HCT116 (cell line): ENCODE data around the gene CLPSL1. TPM values are rescaled to one million over a fixed set of nuclear protein-coding genes. Genes with fewer than 3 reads are reported as not detected.

Source experiments
- ATAC-seq: fragments of 200-7000 bp; cut with Tn5 transposase; 2 replicates; pipeline ENCODE4 v1.9.1; 2020; ENCODE audit warnings: mild to moderate bottlenecking, moderate library complexity
- BruUV-seq: library from RNA; stranded (reverse); fragments of 400-500 nt; replicated peaks from 2 replicates; lab custom pipeline; 2021; lab: Mats Ljungman, UMichigan
- CTCF ChIA-PET: fragments of 300-600 bp; sonication (Branson Sonifier 250); formaldehyde crosslinking; loops from one replicate; lab custom pipeline; 2021; ENCODE audit warnings: antibody characterized with exemption; lab: Charles Lee
- POLR2A ChIA-PET: fragments of 300-600, 350-600 bp; sonication (Branson Sonifier 250); formaldehyde crosslinking; loops from one replicate; lab custom pipeline; 2021; ENCODE audit warnings: antibody characterized with exemption; lab: Charles Lee
- RAD21 ChIA-PET, 2 experiments: fragments of 300-600 bp; sonication (Branson Sonifier 250); formaldehyde crosslinking; loops; one replicate each; lab custom pipeline; 2023; ENCODE audit warnings: low total read pairs in 2 of 2; ENCODE audit not compliant: uncharacterized antibody in 2 of 2, unreplicated experiment in 2 of 2, low non-redundant PET in 1 of 2; lab: Charles Lee
- DNase-seq: peaks from one replicate; pipeline ENCODE4 v3.0.0-alpha.2; 2010; ENCODE audit warnings: low read depth, low spot score
- H2AFZ ChIP-seq: fragments of 200-600 bp; shearing (Covaris generic), sonication (generic); 2 replicates; pipeline ENCODE4 v1.6.1; 2017; ENCODE audit warnings: low read depth, mixed run types, mixed read lengths, antibody characterized with exemption, low read length; ENCODE audit not compliant: poor library complexity, severe bottlenecking
- H3K27ac ChIP-seq: 2 replicates; pipeline ENCODE4 v1.5.1; 2012; ENCODE audit warnings: low read depth, low read length
- H3K27me3 ChIP-seq: fragments of 200-600 bp; sonication (generic); 2 replicates; pipeline ENCODE4 v1.6.1; 2016; ENCODE audit warnings: mixed run types, low read length, mixed read lengths; ENCODE audit not compliant: insufficient read depth
- H3K36me3 ChIP-seq, 2 experiments: fragments of 200-500 bp in 1 of 2; fragments of 200-600 bp in 1 of 2; sonication (Bioruptor generic) in 1 of 2; sonication (generic) in 1 of 2; 2 replicates each; pipeline versions ENCODE4 v1.5.1 to v1.6.1; 2014 to 2016; ENCODE audit warnings: low read length in 2 of 2, inconsistent platforms in 1 of 2, mixed read lengths in 1 of 2, mixed run types in 1 of 2; ENCODE audit not compliant: insufficient read depth in 2 of 2, control insufficient read depth in 1 of 2
- H3K4me1 ChIP-seq, 2 experiments: fragments of 200-600 bp in 1 of 2; sonication (generic) in 1 of 2; 2 replicates each; pipeline versions ENCODE4 v1.5.1 to v1.6.1; 2012 to 2017; ENCODE audit warnings: low read length in 2 of 2, inconsistent platforms in 1 of 2, mild to moderate bottlenecking in 1 of 2, mixed read lengths in 1 of 2, mixed run types in 1 of 2, moderate library complexity in 1 of 2; ENCODE audit not compliant: insufficient read depth in 2 of 2, control insufficient read depth in 1 of 2
- H3K4me2 ChIP-seq: fragments of 200-600 bp; sonication (generic); 2 replicates; pipeline ENCODE4 v1.6.1; 2017; ENCODE audit warnings: mixed run types, low read length, mixed read lengths
- H3K4me3 ChIP-seq, 2 experiments: fragments of 200-600 bp in 1 of 2; sonication (generic) in 1 of 2; replicated peaks in 1 of 2; 2 replicates each; pipeline ENCODE4 v1.5.1; 2011 to 2016; ENCODE audit warnings: low read length in 2 of 2, control low read depth in 1 of 2, low read depth in 1 of 2, mild to moderate bottlenecking in 1 of 2, mixed read lengths in 1 of 2, mixed run types in 1 of 2
- H3K79me2 ChIP-seq: fragments of 200-600 bp; sonication (generic); 2 replicates; pipeline ENCODE4 v1.6.1; 2017; ENCODE audit warnings: mild to moderate bottlenecking, mixed run types, low read length, moderate library complexity, mixed read lengths; ENCODE audit not compliant: insufficient read depth
- H3K9ac ChIP-seq: fragments of 200-600 bp; sonication (generic); 2 replicates; pipeline ENCODE4 v1.6.1; 2016; ENCODE audit warnings: low read length, mixed read lengths
- H3K9me2 ChIP-seq: fragments of 200-600 bp; sonication (generic), shearing (Covaris generic); 2 replicates; pipeline ENCODE4 v1.6.1; 2017; ENCODE audit warnings: mixed run types, mild to moderate bottlenecking, moderate library complexity; ENCODE audit not compliant: insufficient read depth
- H3K9me3 ChIP-seq, 2 experiments: fragments of 200-500 bp in 1 of 2; fragments of 200-600 bp in 1 of 2; sonication (Bioruptor generic) in 1 of 2; sonication (generic) in 1 of 2; 2 replicates each; pipeline ENCODE4 v1.6.1; 2014 to 2017; ENCODE audit warnings: low read length in 2 of 2, mixed read lengths in 2 of 2, inconsistent platforms in 1 of 2, low read depth in 1 of 2, mild to moderate bottlenecking in 1 of 2, mixed run types in 1 of 2, moderate library complexity in 1 of 2; ENCODE audit not compliant: control insufficient read depth in 1 of 2, insufficient read depth in 1 of 2
- H4K20me1 ChIP-seq: fragments of 200-600 bp; sonication (generic), shearing (Covaris generic); 2 replicates; pipeline ENCODE4 v1.6.1; 2017; ENCODE audit warnings: mixed run types, mild to moderate bottlenecking, moderate library complexity; ENCODE audit not compliant: insufficient read depth
- EZH2phosphoT487 ChIP-seq: fragments of 200-600 bp; IDR thresholded peaks from 2 replicates; pipeline ENCODE4 v1.6.1; 2018; ENCODE audit warnings: antibody characterized with exemption, borderline replicate concordance
- RAD21 ChIP-seq: IDR thresholded peaks from 2 replicates; pipeline ENCODE4 v1.6.1; 2012; ENCODE audit warnings: low read depth, mild to moderate bottlenecking
- intact Hi-C: fragments of 100-400 bp; cut with micrococcal nuclease; formaldehyde crosslinking; loops from 2 replicates; pipeline ENCODE4 v1.10.0; 2022
- total RNA-seq: library from RNA; stranded (reverse); gene quantifications from one replicate; pipeline ENCODE4 v1.2.1, GENCODE V29; 2021; ENCODE audit not compliant: unreplicated experiment
- TF ChIP-seq, protein P1 (sequence below), 3 experiments: fragments of 200-600 bp in 1 of 3; sonication (generic) in 1 of 3; IDR thresholded peaks in 2 of 3; conservative IDR thresholded peaks in 1 of 3; 2 replicates each; pipeline ENCODE4 v1.5.1; 2012 to 2017; ENCODE audit warnings: low read depth in 2 of 3, low read length in 2 of 3, antibody characterized with exemption in 1 of 3, borderline replicate concordance in 1 of 3, control low read depth in 1 of 3, mild to moderate bottlenecking in 1 of 3, mixed read lengths in 1 of 3, mixed run types in 1 of 3, moderate library complexity in 1 of 3; ENCODE audit not compliant: insufficient read depth in 1 of 3

The CLPSL1 gene
- total RNA-seq, 1 experiment from 2014 or later = not detected

DNA sequence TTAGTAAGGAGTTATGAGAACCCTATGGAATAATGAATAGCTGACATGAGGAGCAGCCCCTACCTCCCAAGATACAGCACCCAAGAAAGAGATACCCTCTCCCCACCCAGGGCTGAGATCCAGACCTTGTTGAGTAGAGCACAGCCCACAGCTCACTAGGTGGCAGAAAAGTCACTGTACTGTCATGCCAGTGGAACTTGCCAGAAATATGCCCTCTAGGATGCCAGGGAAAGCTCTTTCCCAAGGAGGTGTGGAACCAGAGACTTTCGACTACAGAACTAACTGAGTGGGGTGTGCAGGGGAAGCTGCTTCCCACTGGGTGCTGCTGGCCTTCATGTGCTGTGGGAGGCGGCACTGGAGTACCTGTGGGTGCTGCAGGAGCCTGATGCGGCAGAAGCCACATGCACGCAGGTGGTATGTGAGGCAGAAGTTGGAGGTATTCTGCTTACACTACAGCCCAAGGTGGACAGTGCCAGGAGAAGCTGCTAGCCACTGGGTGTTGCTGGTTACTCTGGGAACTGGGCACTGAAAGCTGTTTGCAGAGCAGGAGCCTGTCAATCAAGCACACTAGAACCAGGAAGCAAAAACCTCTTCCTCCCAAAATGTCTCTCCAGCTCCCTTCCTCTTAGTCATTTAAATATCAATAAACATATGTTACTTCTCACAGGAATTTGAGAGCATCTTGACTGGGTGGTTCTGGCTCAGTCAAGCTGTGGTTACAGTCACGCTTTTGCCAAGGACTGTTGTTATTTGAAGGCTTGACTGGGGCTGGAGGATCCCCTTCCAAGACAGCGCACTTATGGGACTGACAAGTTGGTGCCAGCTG, 26.2 kb upstream of the CLPSL1 start:
- Histone ChIP-seq H3K9me3 (no peaks in the 10 kb centered on the region), H3K4me2 (no peak overlapping the region), H3K27ac (no peak overlapping the region), H3K79me2 (no peaks in the 10 kb centered on the region), H4K20me1 (no peaks in the 10 kb centered on the region), H3K9me2 (no peaks in the 10 kb centered on the region), H3K9ac (no peak overlapping the region), H3K27me3 (no peaks in the 10 kb centered on the region), H2AFZ (peak overlapping the region; percentile 68), H3K36me3 (no peaks in the 10 kb centered on the region), H3K4me1 (peaks cover 0 to 13% of the 10 kb centered on the region in 2 experiments; a peak in 1 of 4 replicates), H3K4me3 (no peak overlapping the region)
- intact Hi-C loops = loop anchor here (5.0 kb wide), 2 partner anchors 172 to 232 kb away; no protein-coding TSS in a partner anchor
- BruUV-seq = no TSS peak
- DNase-seq = no peak
- POLR2A ChIA-PET = no interaction called here
- TF ChIP-seq EZH2phosphoT487 = no peak
- peak; percentile 48; the same call in 1 of the 2 replicates for TF ChIP-seq RAD21
- TF ChIP-seq, protein P1, sequence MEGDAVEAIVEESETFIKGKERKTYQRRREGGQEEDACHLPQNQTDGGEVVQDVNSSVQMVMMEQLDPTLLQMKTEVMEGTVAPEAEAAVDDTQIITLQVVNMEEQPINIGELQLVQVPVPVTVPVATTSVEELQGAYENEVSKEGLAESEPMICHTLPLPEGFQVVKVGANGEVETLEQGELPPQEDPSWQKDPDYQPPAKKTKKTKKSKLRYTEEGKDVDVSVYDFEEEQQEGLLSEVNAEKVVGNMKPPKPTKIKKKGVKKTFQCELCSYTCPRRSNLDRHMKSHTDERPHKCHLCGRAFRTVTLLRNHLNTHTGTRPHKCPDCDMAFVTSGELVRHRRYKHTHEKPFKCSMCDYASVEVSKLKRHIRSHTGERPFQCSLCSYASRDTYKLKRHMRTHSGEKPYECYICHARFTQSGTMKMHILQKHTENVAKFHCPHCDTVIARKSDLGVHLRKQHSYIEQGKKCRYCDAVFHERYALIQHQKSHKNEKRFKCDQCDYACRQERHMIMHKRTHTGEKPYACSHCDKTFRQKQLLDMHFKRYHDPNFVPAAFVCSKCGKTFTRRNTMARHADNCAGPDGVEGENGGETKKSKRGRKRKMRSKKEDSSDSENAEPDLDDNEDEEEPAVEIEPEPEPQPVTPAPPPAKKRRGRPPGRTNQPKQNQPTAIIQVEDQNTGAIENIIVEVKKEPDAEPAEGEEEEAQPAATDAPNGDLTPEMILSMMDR (IDR thresholded peaks at IDR 0.05 in 2 of 3, conservative IDR thresholded peaks at IDR 0.05 in 1 of 3; ENCODE audit: borderline replicate concordance in 1 of 3, insufficient read depth in 1 of 3, low read depth in 2 of 3, low read length in 2 of 3) = 0 out of 6 replicates have a peak, but pooled peaks of 2 of the 3 experiments have one; percentile 5 to 18
- ATAC-seq = peak; percentile 40
- CTCF ChIA-PET = interaction anchor here (0.8 to 1.4 kb wide), 3 partner anchors 18 to 200 kb away, joined by 3 to 8 read pairs (median 4); partner anchors contain the start of gene ARMC12
- RAD21 ChIA-PET = interaction anchor here in 1 of 2 experiments (0.6 kb wide), 1 partner anchor 201 kb away, joined by 4 read pairs; no protein-coding TSS in a partner anchor
